Anterior cingulate cortex (tissue), 58 donors: ENCODE results near the gene KCNMA1.

Source experiments
- DNase-seq, 58 donors: peaks; one replicate each; lab custom pipeline; 2025; lab: John Stamatoyannopoulos, UW

Gene KCNMA1

GRCh38 chr10:77001206-77001605, 636.4 kb downstream of the KCNMA1 start:
- no peak for DNase-seq

GRCh38 chr10:76998451-76998850, 639.2 kb downstream of the KCNMA1 start:
- DNase-seq = no peak

GRCh38 chr10:76997631-76998030, 640.0 kb downstream of the KCNMA1 start:
- no peak for DNase-seq

- DNase-seq = no peak
Observed at GRCh38 chr10:76995023-76995422, 642.6 kb downstream of the KCNMA1 start.

GRCh38 chr10:76993213-76993612, 644.4 kb downstream of the KCNMA1 start:
- DNase-seq = no peak

- no peak for DNase-seq
Observed at GRCh38 chr10:76992467-76992866, 645.1 kb downstream of the KCNMA1 start.

- DNase-seq = no peak
Observed at GRCh38 chr10:76991621-76992020, 646.0 kb downstream of the KCNMA1 start.

- DNase-seq = no peak
Observed at GRCh38 chr10:76990561-76990960, 647.0 kb downstream of the KCNMA1 start.

GRCh38 chr10:76984559-76985443, 652.8 kb downstream of the KCNMA1 start:
- DNase-seq = peak in 48 of 58 donors; percentile 1 to 77 (median 27)

GRCh38 chr10:76983624-76984023, 654.0 kb downstream of the KCNMA1 start:
- no peak for DNase-seq

GRCh38 chr10:76982671-76983070, 654.9 kb downstream of the KCNMA1 start:
- no peak for DNase-seq

- no peak for DNase-seq
Observed at GRCh38 chr10:76981251-76981650, 656.4 kb downstream of the KCNMA1 start.

- no peak for DNase-seq
Observed at GRCh38 chr10:76977901-76978300, 659.7 kb downstream of the KCNMA1 start.

- no peak for DNase-seq
Observed at GRCh38 chr10:76977046-76977445, 660.6 kb downstream of the KCNMA1 start.

GRCh38 chr10:76976142-76976541, 661.5 kb downstream of the KCNMA1 start:
- DNase-seq = no peak

- no peak for DNase-seq
Observed at GRCh38 chr10:76975126-76975525, 662.5 kb downstream of the KCNMA1 start.

GRCh38 chr10:76974017-76974691, 663.5 kb downstream of the KCNMA1 start:
- DNase-seq = no peak

GRCh38 chr10:76973091-76974016, 664.3 kb downstream of the KCNMA1 start:
- DNase-seq = no peak

- no peak for DNase-seq
Observed at GRCh38 chr10:76972541-76972940, 665.1 kb downstream of the KCNMA1 start.

GRCh38 chr10:76971547-76972170, 665.9 kb downstream of the KCNMA1 start:
- DNase-seq = no peak
